ENCODE measurements around the gene SRGAP1.
"Not testable (repeated sequence)": the region's sequence is repeated elsewhere in the genome, so short reads cannot be mapped to it uniquely, and the experiment has no call there.

SRGAP1 gene

GRCh38 chr12:64070454-64070853 is 226.0 kb downstream of the SRGAP1 start:
- in situ Hi-C loops (cut with MboI; ENCODE audit: low sequenced_read_pairs): no loop called here

- in situ Hi-C loops (cut with MboI; ENCODE audit: low sequenced_read_pairs): no loop called here
Observed at GRCh38 chr12:64072916-64073575, 228.5 kb downstream of the SRGAP1 start.

GRCh38 chr12:64076565-64076964 is 232.1 kb downstream of the SRGAP1 start:
- in situ Hi-C loops (cut with MboI; ENCODE audit: low sequenced_read_pairs): not testable (repeated sequence)

GRCh38 chr12:64077922-64078321 is 233.4 kb downstream of the SRGAP1 start:
- in situ Hi-C loops (cut with MboI; ENCODE audit: low sequenced_read_pairs): no loop called here

- in situ Hi-C loops (cut with MboI; ENCODE audit: low sequenced_read_pairs): no loop called here
Observed at GRCh38 chr12:64080319-64081007, 236.0 kb downstream of the SRGAP1 start.

- in situ Hi-C loops (cut with MboI; ENCODE audit: low sequenced_read_pairs): no loop called here
Observed at GRCh38 chr12:64081008-64081404, 236.5 kb downstream of the SRGAP1 start.

GRCh38 chr12:64082116-64082515 is 237.6 kb downstream of the SRGAP1 start:
- in situ Hi-C loops (cut with MboI; ENCODE audit: low sequenced_read_pairs): no loop called here

GRCh38 chr12:64082866-64083268 is 238.4 kb downstream of the SRGAP1 start:
- in situ Hi-C loops (cut with MboI; ENCODE audit: low sequenced_read_pairs): no loop called here

GRCh38 chr12:64083285-64084210 is 239.0 kb downstream of the SRGAP1 start:
- in situ Hi-C loops (cut with MboI; ENCODE audit: low sequenced_read_pairs): no loop called here

GRCh38 chr12:64085154-64085553 is 240.7 kb downstream of the SRGAP1 start:
- in situ Hi-C loops (cut with MboI; ENCODE audit: low sequenced_read_pairs): no loop called here

- in situ Hi-C loops (cut with MboI; ENCODE audit: low sequenced_read_pairs): no loop called here
Observed at GRCh38 chr12:64085996-64086395, 241.5 kb downstream of the SRGAP1 start.

- in situ Hi-C loops (cut with MboI; ENCODE audit: low sequenced_read_pairs): no loop called here
Observed at GRCh38 chr12:64086946-64087345, 242.4 kb downstream of the SRGAP1 start.

GRCh38 chr12:64087761-64088160 is 243.3 kb downstream of the SRGAP1 start:
- in situ Hi-C loops (cut with MboI; ENCODE audit: low sequenced_read_pairs): no loop called here

GRCh38 chr12:64088431-64089349 is 244.2 kb downstream of the SRGAP1 start:
- in situ Hi-C loops (cut with MboI; ENCODE audit: low sequenced_read_pairs): no loop called here

GRCh38 chr12:64090047-64090446 is 245.5 kb downstream of the SRGAP1 start:
- in situ Hi-C loops (cut with MboI; ENCODE audit: low sequenced_read_pairs): no loop called here

GRCh38 chr12:64091186-64091585 is 246.7 kb downstream of the SRGAP1 start:
- in situ Hi-C loops (cut with MboI; ENCODE audit: low sequenced_read_pairs): no loop called here

- in situ Hi-C loops (cut with MboI; ENCODE audit: low sequenced_read_pairs): no loop called here
Observed at GRCh38 chr12:64092507-64093196, 248.2 kb downstream of the SRGAP1 start.

- in situ Hi-C loops (cut with MboI; ENCODE audit: low sequenced_read_pairs): no loop called here
Observed at GRCh38 chr12:64093689-64094088, 249.2 kb downstream of the SRGAP1 start.

GRCh38 chr12:64097366-64098105 is 253.0 kb downstream of the SRGAP1 start:
- in situ Hi-C loops (cut with MboI; ENCODE audit: low sequenced_read_pairs): no loop called here

All from hTERT RPE-1 (cell line).